Measurements from ENCODE around the gene ASPA.

- TF ChIP-seq HMGXB4 (CRISPR knock-in tag; IDR thresholded peaks at IDR 0.05) (no peak), CTCF (IDR thresholded peaks at IDR 0.05) (no peak), USF1 (CRISPR knock-in tag; IDR thresholded peaks at IDR 0.05) (no peak), GRHL2 (CRISPR knock-in tag; IDR thresholded peaks at IDR 0.05; ENCODE audit: insufficient replicate concordance, severe bottlenecking) (no peak), ETV6 (CRISPR knock-in tag; IDR thresholded peaks at IDR 0.05) (no peak), ZNF416 (CRISPR knock-in tag; IDR thresholded peaks at IDR 0.05) (no peak), ATF1 (CRISPR knock-in tag; IDR thresholded peaks at IDR 0.05) (no peak), NR2C2 (CRISPR knock-in tag; IDR thresholded peaks at IDR 0.05) (no peak), SP1 (CRISPR knock-in tag; conservative IDR thresholded peaks at IDR 0.05) (no peak), AR (CRISPR knock-in tag; IDR thresholded peaks at IDR 0.05) (no peak)
These were observed 4.2 kb downstream of the ASPA start for GRCh38 chr17:3479988-3480387.

All from WTC11 (cell line).